ENCODE results near the gene DENND2D. TPM values are rescaled to one million over a fixed set of nuclear protein-coding genes. Genes with fewer than 3 reads are reported as not detected.

Gene DENND2D
- 100 to 1,000 TPM; 326 to 331 TPM for total RNA-seq

GRCh38 chr1:111199881-111200801, at the start of gene DENND2D:
DENND2D (minus strand) TSS chr1:111200646; CDS start chr1:111200459, 187 bp downstream.

GRCh38 chr1:111227434-111227833, 27.0 kb upstream of the DENND2D start, which contains the start of gene CHI3L2:
CHI3L2 (plus strand) TSS chr1:111227713; CDS start chr1:111227730, 17 bp downstream.

GRCh38 chr1:111139956-111140679, 60.3 kb downstream of the DENND2D start, which contains the start of the genes CEPT1 and DRAM2:
CEPT1 (plus strand) TSS chr1:111140223; CDS start chr1:111147715, 7,492 bp downstream.
DRAM2 (minus strand) TSS chr1:111140093; CDS start chr1:111131554, 8,539 bp downstream.

Other genes starting within 250 kb of the DENND2D start
- gene LRIF1, start 236.7 kb downstream of the DENND2D start, total RNA-seq: 10 to 100 TPM; 18.6 to 18.7 TPM
- 10 to 100 TPM; 35.1 to 35.8 TPM for gene DRAM2, start 60.6 kb downstream of the DENND2D start, total RNA-seq
- gene CEPT1, start 60.4 kb downstream of the DENND2D start, total RNA-seq: 10 to 100 TPM; 36.1 to 37.4 TPM
- 10 to 100 TPM; 26.7 to 28.8 TPM for gene CHI3L2, start 27.1 kb upstream of the DENND2D start, total RNA-seq
- not detected for gene CHIA, start 90.2 kb upstream of the DENND2D start, total RNA-seq
- gene OVGP1, start 227.1 kb upstream of the DENND2D start, total RNA-seq: 1 to 10 TPM in 1 of 2 experiments, under 1 TPM in 1; 0.91 to 1.1 TPM
- 10 to 100 TPM; 48.2 to 49.9 TPM for gene WDR77, start 248.6 kb upstream of the DENND2D start, total RNA-seq
- 100 to 1,000 TPM; 321 to 333 TPM for gene ATP5PB, start 248.8 kb upstream of the DENND2D start, total RNA-seq

All from activated naive CD4-positive, alpha-beta T cell treated with anti-CD3 and anti-CD28 coated beads, Interleukin-2, amount 10 ng/mL, durations not matched to agents 5 hours and 36 hours (primary cell).